HG03025 (cell line): ENCODE measurements around the gene ST8SIA4.

ENCODE experiments used
- ATAC-seq: cut with Tn5 transposase; IDR thresholded peaks from one replicate; pipeline ENCODE4 v1.9.1; 2021; ENCODE audit warnings: mild to moderate bottlenecking, moderate library complexity; ENCODE audit not compliant: unreplicated experiment, low FRiP score

The ST8SIA4 gene

DNA sequence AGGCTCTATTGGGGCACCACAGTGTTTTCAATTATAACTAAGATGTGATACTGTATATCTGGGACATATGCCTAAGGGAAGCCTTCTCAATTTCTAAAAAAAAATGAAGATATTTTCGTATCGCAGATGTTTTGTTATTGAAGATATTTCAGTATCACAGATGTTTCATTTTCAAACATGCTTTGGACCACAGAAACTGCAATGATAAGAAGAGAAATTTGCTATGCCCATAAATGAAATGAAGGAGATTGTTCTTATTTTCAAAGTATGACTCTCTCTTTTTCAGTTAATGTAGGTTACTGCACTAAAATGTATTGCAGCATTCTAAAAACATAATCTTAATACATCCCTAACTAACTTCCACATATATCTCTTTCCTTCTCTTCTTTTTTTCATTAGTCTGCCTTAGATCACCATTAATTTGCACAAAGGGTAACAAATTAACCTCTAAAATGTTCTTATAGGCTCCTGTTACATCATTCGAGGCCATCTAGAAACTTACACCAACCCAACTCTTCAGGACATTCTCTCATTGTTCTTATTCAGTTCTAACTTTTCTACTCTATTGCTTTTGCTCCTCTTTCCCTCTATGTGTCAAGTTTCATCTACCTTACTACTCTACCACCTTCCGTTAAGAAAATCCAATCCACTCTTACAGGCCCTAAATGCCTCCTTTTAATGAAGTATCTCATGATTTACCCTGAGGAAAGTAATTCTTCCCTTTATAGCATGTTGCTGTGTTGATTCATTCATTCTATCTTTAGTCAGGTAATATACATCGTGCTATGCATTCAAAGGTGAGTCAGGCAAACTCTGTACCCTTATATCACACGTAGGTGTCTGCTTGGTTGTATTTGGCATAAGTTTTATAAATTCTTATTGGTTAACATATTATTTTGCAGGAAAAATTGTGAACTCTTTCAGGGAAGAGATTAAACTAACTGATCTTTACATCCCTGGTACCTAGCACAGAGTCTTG lies 70.5 kb downstream of the ST8SIA4 start:
- ATAC-seq = no peak

DNA sequence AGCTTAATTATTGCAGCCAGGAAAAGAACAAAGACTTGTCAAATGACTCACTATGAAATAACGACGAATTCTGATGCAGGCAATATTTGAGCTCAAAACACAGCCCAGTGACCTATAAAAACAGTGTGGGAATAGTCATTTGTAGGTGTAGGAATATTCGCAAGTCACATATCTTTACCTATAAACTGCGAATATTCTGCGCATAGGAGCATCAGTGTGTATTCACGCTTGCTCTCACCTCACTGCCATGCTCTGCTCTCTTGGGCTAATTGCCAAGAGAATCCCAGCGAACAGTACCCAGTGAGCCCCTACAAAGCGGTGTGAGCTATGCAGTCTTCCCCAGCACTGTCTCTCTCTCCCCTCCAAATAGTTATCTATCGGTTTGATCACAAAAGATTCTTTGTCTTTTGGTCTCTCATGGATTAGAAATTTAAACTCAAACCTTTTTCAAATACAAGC lies 74.2 kb downstream of the ST8SIA4 start:
- no peak for ATAC-seq

DNA sequence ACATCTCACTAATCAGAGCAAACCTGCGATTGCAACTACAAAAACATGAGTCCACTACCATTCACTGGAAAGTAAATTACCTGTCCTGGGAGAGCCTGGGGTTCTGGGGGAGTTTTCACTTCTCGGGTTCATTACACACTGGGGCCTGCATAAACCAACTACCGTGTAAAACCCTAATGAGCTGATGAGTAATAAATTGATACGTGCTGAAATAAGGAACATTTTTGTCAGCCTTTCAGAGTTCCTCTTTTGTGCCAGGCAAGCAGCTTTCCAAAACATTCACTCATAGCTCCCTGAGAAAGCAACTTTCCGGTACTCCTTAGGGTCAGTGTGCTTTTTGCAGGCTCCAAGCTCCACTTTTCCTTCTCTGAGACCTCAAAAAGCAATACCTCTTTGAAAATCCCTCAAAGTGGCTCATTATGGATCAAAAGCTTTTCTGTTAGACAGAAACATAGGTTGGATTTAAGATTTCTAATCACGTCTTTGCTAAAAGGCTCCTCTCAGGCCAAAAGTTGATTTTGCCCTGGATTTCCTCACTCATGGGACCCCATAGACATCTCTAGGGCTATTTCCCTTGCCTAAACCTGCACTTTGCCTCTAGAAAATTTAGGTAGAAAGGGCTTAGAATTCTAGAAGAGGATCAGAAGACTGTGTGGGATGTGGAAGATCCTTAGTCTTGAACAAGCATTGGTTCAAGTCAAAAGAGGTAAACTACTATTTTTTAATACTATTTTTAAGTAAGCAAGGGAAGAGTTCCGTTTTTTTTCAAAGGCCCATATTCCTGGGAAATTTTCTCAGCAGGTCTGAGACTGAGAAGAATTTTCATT lies 74.8 kb downstream of the ST8SIA4 start:
- ATAC-seq = peak; percentile 76

DNA sequence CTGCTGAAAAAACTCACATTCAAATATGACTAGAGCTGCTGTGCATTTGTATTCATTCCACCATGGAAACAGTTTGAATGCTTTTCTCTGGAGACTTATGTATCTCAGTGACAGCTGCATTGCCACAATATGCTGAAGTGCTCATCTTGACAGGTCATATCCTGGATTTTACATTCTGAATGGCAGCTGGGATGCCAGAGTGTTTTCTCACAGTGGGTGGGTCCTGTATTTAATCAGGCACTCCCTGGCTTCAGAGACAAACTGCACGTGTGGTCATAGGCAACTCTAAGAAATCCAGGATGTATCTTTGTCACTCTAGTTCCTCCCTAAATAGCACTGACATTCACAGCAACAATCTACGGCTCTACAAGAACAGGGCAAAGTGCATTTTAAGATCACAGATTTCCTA lies 75.6 kb downstream of the ST8SIA4 start:
- ATAC-seq = peak; percentile 12

- no peak for ATAC-seq
Measured at GRCh38 chr5:100826133-100826532, 76.9 kb downstream of the ST8SIA4 start.

GRCh38 chr5:100824635-100825034 lies 78.4 kb downstream of the ST8SIA4 start:
- no peak for ATAC-seq

DNA sequence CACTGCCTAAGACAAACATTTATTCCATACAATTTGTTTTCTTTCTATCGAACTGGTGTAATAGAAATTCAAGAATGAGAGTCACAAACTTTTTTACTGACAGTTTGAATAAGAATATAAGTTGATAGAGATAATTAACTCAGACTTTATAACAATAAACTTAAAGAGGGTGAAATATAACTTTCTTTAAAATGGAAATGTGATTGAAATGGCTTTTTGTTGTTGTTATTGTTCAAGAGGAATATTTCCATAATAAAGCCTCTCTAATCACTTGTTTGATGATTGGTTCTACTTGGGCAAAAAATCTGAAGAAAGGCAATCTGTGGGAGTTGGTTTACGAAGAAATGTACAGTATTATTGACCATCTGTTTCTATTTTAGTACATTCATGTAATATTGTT lies 79.3 kb downstream of the ST8SIA4 start:
- ATAC-seq = no peak

- no peak for ATAC-seq
Measured at GRCh38 chr5:100821751-100822150, 81.3 kb downstream of the ST8SIA4 start.

- no peak for ATAC-seq
Measured at GRCh38 chr5:100818340-100818739, 84.7 kb downstream of the ST8SIA4 start.

GRCh38 chr5:100803397-100803796 lies 99.7 kb downstream of the ST8SIA4 start:
- no peak for ATAC-seq

DNA sequence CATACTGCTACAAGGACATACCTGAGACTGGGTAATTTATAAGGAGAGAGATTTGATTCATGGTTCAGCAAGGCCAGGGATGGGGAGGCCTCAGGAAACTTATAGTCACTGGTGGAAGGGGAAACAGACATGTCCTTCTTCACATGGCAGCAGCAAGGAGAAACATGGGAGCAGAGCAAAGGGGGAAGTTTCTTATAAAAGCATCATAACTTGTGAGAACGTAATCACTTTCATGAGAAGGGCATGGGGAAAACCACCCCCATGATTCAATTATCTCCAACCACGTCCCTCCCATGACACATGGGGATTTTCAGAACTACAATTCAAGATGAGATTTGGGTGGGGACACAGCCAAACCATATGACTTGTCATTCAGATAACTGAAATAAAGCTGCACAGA lies 100.9 kb downstream of the ST8SIA4 start:
- no peak for ATAC-seq

GRCh38 chr5:100800562-100800961 lies 102.5 kb downstream of the ST8SIA4 start:
- ATAC-seq = peak; percentile 93

DNA sequence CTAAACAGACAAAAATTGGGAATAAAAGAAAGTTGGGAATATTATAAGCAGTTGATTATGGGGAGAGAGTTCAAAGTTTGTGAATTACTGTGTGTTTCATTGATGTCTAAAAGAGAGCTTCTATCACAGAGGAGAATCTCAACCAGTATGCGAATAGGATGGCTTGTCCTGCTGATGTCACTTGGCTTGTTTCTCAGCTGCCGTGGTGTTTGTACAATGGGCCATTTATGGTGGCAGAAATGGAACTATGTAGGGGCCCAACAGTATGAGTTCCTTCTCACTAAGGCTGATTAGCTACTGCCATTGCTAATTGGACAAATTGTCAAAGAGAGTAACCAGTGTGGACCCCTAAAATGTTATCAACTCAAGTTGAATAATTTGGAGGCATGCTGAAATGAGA lies 103.9 kb downstream of the ST8SIA4 start:
- no peak for ATAC-seq

GRCh38 chr5:100797861-100798260 lies 105.2 kb downstream of the ST8SIA4 start:
- ATAC-seq = no peak

GRCh38 chr5:100796851-100797250 lies 106.2 kb downstream of the ST8SIA4 start:
- ATAC-seq = no peak

DNA sequence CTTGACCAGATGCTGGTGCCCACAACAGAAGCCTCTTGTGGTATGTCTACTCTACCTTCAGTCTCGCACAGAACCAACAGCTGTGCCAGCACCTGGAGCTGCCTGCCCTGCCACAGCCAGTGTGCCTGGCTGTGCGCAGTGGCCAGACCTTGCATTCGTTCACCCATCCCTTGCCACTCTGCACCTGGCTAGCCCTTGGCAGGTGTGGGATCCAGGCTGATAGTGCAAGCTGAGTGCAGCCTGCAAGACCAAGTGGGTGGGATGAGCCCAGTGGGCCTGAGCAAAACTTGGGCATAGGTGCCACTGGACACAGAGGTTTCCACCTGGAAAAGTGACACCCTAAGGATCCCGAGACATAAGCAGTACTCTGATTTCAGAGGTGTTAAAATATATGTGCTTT lies 108.2 kb downstream of the ST8SIA4 start:
- no peak for ATAC-seq

GRCh38 chr5:100794218-100794617 lies 108.9 kb downstream of the ST8SIA4 start:
- no peak for ATAC-seq

GRCh38 chr5:100792781-100793180 lies 110.3 kb downstream of the ST8SIA4 start:
- no peak for ATAC-seq

DNA sequence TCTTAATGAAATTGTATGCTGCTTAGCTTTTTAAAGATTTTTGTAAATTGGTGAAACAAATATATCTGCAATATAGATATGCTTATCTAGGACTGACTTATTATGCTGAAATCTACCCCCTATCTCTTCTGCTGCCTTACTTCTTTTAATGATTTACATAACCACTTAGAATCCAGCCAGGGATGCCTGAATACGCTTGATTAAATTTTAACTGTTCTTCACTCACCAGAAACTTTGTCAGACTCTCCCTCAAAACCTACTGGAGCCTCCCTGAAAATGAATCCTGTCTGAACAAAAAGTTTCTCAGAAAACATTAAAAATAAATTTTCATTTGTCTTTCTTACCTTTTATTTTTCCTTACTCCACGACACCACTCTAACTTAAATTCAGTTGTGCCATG lies 111.7 kb downstream of the ST8SIA4 start:
- no peak for ATAC-seq

- no peak for ATAC-seq
Measured at GRCh38 chr5:100790951-100791350, 112.1 kb downstream of the ST8SIA4 start.

DNA sequence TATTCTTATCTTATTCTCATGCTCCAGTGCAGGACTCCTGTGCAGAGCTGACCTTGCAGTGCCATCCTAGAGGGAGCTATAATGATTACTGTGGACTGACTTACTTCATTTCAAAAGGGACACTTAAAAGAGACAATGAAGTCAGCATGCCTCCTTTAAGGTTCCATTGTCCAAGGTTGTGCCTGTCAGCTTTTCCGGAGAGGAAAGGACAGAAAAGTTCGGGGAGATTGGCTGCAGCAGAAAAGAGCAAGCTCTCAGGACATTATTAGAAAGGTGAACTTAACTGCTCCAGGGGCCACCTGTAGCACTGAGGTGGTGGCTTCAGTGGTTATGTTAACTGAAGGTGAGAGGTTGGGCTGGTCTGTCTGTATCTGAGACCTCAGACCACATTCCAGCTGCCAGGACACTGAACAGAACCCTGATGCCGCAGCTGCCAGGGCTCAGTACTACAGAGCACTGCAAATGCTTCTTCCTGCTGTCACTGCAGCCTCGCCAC lies 112.9 kb downstream of the ST8SIA4 start:
- no peak for ATAC-seq
